Measurements from ENCODE around the gene MYOZ1.

- TF ChIP-seq POLR2AphosphoS5 (IDR thresholded peaks at IDR 0.05; ENCODE audit: borderline replicate concordance, low read depth, low read length) (peak; percentile 70), EZH2 (IDR thresholded peaks at IDR 0.05) (no peak), FOXP2 (optimal IDR thresholded peaks at IDR 0.05; ENCODE audit: control extremely low read depth, extremely low read length, insufficient read depth) (no peak)
Measured at GRCh38 chr10:73625884-73626752, 15.2 kb downstream of the MYOZ1 start.

All from SK-N-MC (cell line).